Activated effector memory CD4-positive, alpha-beta T cell treated with anti-CD3 and anti-CD28 coated beads, Interleukin-2, amount 50 U/mL, for 16 hours (primary cell): ENCODE results near the gene REPIN1.

Experiments
- DNase-seq: peaks from one replicate; pipeline ENCODE4 v3.0.0-alpha.2; 2020

The REPIN1 gene

GRCh38 chr7:150368096-150368883 lies at the start of gene REPIN1:
TSS of gene REPIN1 (plus strand) at chr7:150368822. CDS start at chr7:150369712, 890 bp downstream.
- DNase-seq: peak; percentile 91

DNA sequence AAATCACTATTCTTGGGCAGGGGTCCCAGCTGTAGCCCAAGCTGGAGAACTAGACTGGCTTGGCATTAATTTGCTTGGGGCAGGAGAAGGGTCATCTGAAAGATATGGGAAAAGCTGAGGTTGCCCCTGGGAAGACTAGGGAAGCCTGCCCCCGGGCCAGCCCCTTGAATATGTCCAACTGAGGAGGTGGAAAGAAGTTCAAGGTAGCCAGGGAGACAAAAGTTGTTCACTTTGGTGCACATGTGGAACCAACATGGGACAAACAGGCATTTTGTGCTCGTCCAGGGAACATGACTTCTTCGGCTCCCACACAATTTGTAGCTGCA lies 46.9 kb upstream of the REPIN1 start:
- no peak for DNase-seq

- DNase-seq: peak; percentile 75
Observed at GRCh38 chr7:150322114-150322832, 46.3 kb upstream of the REPIN1 start.

GRCh38 chr7:150322833-150323681 lies 45.6 kb upstream of the REPIN1 start, which contains the start of the genes ACTR3C and LRRC61:
TSS of gene ACTR3C (minus strand) at chr7:150323545. CDS start at chr7:150295296, 28,249 bp downstream.
TSS of gene LRRC61 (plus strand) at chr7:150323355. CDS start at chr7:150336862, 13,507 bp downstream.
- peak; percentile 86 for DNase-seq

DNA sequence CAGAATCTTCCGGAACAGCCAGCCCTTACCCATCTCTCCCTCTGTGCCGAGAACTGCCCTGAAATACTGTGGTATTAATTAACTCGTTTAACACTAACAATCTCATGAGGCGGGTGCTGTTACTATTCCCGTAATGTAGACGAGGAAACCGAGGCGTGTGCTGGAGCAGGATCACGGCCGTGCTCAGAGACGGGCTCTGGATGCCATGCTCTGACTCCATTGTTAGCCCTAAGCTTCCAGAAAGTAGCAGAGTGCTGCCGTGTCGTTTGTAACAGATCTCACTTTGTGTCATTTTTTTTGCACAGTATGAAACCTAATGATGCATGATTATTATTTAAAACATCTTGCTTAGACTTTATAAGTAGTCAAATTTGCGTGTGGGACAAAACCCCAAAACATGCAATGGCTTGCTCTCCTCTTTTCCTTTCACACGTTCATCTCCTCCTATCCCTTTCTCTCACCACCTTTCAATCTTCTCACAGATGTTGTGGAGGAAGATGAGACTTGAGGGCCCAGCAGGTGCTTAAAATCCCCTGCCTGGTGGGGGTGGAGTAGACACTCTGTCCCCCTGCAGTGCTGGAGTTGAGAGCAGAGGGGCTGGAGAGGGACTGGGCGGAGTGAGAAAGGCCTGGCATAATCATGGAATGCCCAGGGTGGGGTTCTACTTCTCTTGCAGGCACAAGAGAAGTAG lies 44.8 kb upstream of the REPIN1 start:
- DNase-seq: no peak

- no peak for DNase-seq
Observed at GRCh38 chr7:150324373-150324961, 44.2 kb upstream of the REPIN1 start.

DNA sequence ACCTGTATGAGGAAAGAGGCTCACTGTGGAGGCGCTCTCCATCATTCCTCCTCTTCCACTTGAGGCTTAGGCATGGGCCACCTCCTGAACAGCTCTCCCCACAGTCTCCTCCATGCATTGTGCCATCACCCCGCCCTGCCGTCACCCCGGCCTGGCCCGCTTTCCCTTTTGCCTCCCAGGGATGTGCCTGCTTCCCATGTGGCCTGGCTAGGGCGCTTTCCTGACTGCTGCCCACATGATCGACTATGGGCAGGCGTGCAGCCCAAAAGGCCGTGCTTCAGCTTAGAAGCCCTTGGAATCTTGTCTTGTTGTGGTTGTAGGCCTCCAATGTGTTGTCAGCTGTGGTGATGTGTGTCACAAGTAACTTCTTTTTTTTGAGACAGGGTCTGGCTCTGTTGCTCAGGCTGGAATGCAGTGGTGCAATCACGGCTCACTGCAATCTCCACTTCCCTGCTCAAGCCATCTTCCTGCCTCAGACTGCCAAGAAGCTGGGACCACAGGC lies 43.5 kb upstream of the REPIN1 start:
- DNase-seq: no peak

- DNase-seq: no peak
Observed at GRCh38 chr7:150325901-150326300, 42.7 kb upstream of the REPIN1 start.

- no peak for DNase-seq
Observed at GRCh38 chr7:150326657-150327268, 41.9 kb upstream of the REPIN1 start.

GRCh38 chr7:150327308-150327707 lies 41.3 kb upstream of the REPIN1 start:
- no peak for DNase-seq

GRCh38 chr7:150329331-150330120 lies 39.1 kb upstream of the REPIN1 start:
- DNase-seq: no peak

DNA sequence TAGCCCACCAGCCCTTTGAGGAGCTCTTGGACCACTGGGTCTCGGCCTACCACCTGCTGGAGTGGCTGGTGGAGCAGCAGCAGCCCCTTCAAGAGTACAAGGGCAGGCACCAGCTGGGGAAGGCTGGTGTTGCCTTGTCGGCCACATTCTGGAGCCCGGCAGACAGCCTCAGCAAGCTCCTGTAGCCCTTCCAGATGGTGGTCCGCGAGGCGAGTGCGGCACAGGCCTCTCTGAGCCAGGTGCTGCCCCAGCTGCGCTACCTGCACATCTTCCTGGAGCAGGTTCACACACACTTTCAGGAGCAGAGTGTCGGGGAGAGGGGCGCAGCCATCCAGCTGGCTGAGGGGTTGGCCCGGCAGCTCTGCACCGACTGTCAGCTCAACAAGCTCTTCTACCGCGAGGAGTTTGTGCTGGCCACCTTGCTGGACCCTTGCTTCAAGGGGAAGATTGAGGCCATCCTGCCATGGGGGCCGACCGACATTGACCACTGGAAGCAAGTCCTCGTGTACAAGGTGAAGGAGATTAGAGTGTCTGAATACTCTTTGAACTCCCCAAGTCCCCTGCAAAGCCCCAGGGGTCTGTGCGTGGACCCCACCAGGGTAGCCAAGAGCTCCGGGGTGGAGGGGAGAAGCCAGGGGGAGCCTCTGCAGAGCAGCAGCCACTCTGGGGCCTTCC lies 38.3 kb upstream of the REPIN1 start:
- no peak for DNase-seq

GRCh38 chr7:150332852-150333635 lies 35.6 kb upstream of the REPIN1 start:
- no peak for DNase-seq

DNA sequence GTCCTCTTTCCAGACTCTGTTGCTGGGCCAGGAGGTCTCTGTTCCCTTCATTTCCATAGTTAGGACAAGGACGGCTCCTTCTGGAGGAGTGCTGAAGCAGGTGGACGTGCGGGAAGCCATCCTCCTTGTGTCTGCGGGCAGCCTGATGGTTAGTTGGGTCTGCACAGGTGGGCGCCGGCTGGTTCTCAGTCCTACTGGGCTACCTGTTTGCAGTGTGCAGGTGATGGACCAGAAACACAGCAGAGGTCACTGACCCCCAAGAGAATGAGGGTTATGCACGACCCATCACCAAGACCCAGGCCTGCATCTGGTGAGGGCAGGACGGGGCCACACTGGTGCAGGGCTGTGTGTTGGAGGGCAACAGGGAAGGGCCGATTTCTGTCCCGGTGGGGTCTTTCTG lies 35.0 kb upstream of the REPIN1 start:
- no peak for DNase-seq

- DNase-seq: no peak
Observed at GRCh38 chr7:150334108-150334507, 34.5 kb upstream of the REPIN1 start.

- DNase-seq: no peak
Observed at GRCh38 chr7:150335108-150335773, 33.4 kb upstream of the REPIN1 start.

GRCh38 chr7:150335774-150336112 lies 32.9 kb upstream of the REPIN1 start:
- DNase-seq: no peak

GRCh38 chr7:150336746-150337145 lies 31.9 kb upstream of the REPIN1 start:
- DNase-seq: no peak

- DNase-seq: no peak
Observed at GRCh38 chr7:150337179-150337578, 31.4 kb upstream of the REPIN1 start.
